Trophoblast cell (in vitro differentiated cells and primary cell): ENCODE results near the gene UGGT2. TPM values are rescaled to one million over a fixed set of nuclear protein-coding genes. Genes with fewer than 3 reads are reported as not detected.
A peak's percentile ranks its signal among the peaks of the same experiment; 100 is the strongest.

Experiments used
- DNase-seq, 2 donors: peaks; one replicate each; pipeline ENCODE4 v3.0.0-alpha.2; 2016
- H2AFZ ChIP-seq: 2 replicates; pipeline ENCODE4 v1.6.1; 2013; ENCODE audit warnings: low read length, moderate library complexity, mild to moderate bottlenecking; ENCODE audit not compliant: insufficient read depth, poor library complexity
- H2AK5ac ChIP-seq: 2 replicates; pipeline ENCODE4 v1.6.1; 2013; ENCODE audit warnings: mild to moderate bottlenecking, low read length
- H2BK120ac ChIP-seq: 2 replicates; pipeline ENCODE4 v1.6.1; 2013; ENCODE audit warnings: low read length, mild to moderate bottlenecking, moderate library complexity; ENCODE audit not compliant: insufficient read depth, poor library complexity
- H2BK12ac ChIP-seq: 2 replicates; pipeline ENCODE4 v1.6.1; 2013; ENCODE audit warnings: mild to moderate bottlenecking, low read length, moderate library complexity
- H2BK5ac ChIP-seq: 2 replicates; pipeline ENCODE4 v1.6.1; 2013; ENCODE audit warnings: low read length, low read depth, moderate library complexity, mild to moderate bottlenecking; ENCODE audit not compliant: poor library complexity
- H3K14ac ChIP-seq: 2 replicates; pipeline ENCODE4 v1.6.1; 2013; ENCODE audit warnings: mild to moderate bottlenecking, low read length
- H3K18ac ChIP-seq: 2 replicates; pipeline ENCODE4 v1.6.1; 2013; ENCODE audit warnings: mild to moderate bottlenecking, low read length
- H3K23ac ChIP-seq: 2 replicates; pipeline ENCODE4 v1.6.1; 2013; ENCODE audit warnings: low read length
- H3K27ac ChIP-seq: 2 replicates; pipeline ENCODE4 v1.5.1; 2013; ENCODE audit warnings: low read depth, mild to moderate bottlenecking, inconsistent platforms, low read length, moderate library complexity
- H3K27me3 ChIP-seq: 2 replicates; pipeline ENCODE4 v1.6.1; 2013; ENCODE audit warnings: inconsistent platforms, mild to moderate bottlenecking, low read length, moderate library complexity; ENCODE audit not compliant: insufficient read depth
- H3K36me3 ChIP-seq, 2 experiments: 1 replicate in 1 of 2; 2 replicates in 1 of 2; pipeline ENCODE4 v1.6.1; 2013; ENCODE audit warnings: low read length in 2 of 2, mild to moderate bottlenecking in 2 of 2, moderate library complexity in 1 of 2; ENCODE audit not compliant: insufficient read depth in 2 of 2, control insufficient read depth in 1 of 2
- H3K4ac ChIP-seq: 2 replicates; pipeline ENCODE4 v1.6.1; 2013; ENCODE audit warnings: low read depth, mild to moderate bottlenecking, low read length, moderate library complexity
- H3K4me1 ChIP-seq, 2 experiments: 1 replicate in 1 of 2; 2 replicates in 1 of 2; pipeline ENCODE4 v1.6.1; 2013; ENCODE audit warnings: low read length in 2 of 2, mild to moderate bottlenecking in 2 of 2, moderate library complexity in 1 of 2; ENCODE audit not compliant: insufficient read depth in 2 of 2, control insufficient read depth in 1 of 2
- H3K4me2 ChIP-seq: 2 replicates; pipeline ENCODE4 v1.6.1; 2013; ENCODE audit warnings: inconsistent platforms, mild to moderate bottlenecking, low read length, moderate library complexity
- H3K4me3 ChIP-seq: 2 replicates; pipeline ENCODE4 v1.5.1; 2013; ENCODE audit warnings: mild to moderate bottlenecking, low read depth, low read length, inconsistent platforms
- H3K79me1 ChIP-seq: one replicate; pipeline ENCODE4 v1.6.1; 2013; ENCODE audit warnings: low read length
- H3K79me2 ChIP-seq: 2 replicates; pipeline ENCODE4 v1.6.1; 2013; ENCODE audit warnings: low read length, mild to moderate bottlenecking; ENCODE audit not compliant: control insufficient read depth, insufficient read depth, poor library complexity
- H3K9ac ChIP-seq: 2 replicates; pipeline ENCODE4 v1.6.1; 2013; ENCODE audit warnings: mild to moderate bottlenecking, low read length
- H3K9me3 ChIP-seq: 2 replicates; pipeline ENCODE4 v1.6.1; 2013; ENCODE audit warnings: low read depth, mild to moderate bottlenecking, control low read depth, inconsistent platforms, low read length; ENCODE audit not compliant: insufficient read depth
- H4K12ac ChIP-seq: 2 replicates; pipeline ENCODE4 v1.6.1; 2013; ENCODE audit warnings: low read depth, mild to moderate bottlenecking, low read length, moderate library complexity
- H4K8ac ChIP-seq: 2 replicates; pipeline ENCODE4 v1.6.1; 2013; ENCODE audit warnings: low read depth, mild to moderate bottlenecking, low read length, moderate library complexity
- H4K91ac ChIP-seq: one replicate; pipeline ENCODE4 v1.6.1; 2013; ENCODE audit warnings: low read depth, mild to moderate bottlenecking, low read length, moderate library complexity
- WGBS: extraction: QIAGEN DNeasy Blood & Tissue Kit; methylation state at CpG from one replicate; pipeline ENCODE4 v1.1.7; 2013; ENCODE audit warnings: missing lambda C conversion rate; ENCODE audit not compliant: insufficient read length, insufficient coverage; ENCODE audit errors: extremely low coverage; 5-methylcytosine and 5-hydroxymethylcytosine counted together
- polyA plus RNA-seq: library from polyadenylated mRNA; stranded (reverse); fragments of 200-250 nt; gene quantifications from 2 replicates; pipeline ENCODE4 v1.2.3, GENCODE V29; 2013

UGGT2 gene, protein sequence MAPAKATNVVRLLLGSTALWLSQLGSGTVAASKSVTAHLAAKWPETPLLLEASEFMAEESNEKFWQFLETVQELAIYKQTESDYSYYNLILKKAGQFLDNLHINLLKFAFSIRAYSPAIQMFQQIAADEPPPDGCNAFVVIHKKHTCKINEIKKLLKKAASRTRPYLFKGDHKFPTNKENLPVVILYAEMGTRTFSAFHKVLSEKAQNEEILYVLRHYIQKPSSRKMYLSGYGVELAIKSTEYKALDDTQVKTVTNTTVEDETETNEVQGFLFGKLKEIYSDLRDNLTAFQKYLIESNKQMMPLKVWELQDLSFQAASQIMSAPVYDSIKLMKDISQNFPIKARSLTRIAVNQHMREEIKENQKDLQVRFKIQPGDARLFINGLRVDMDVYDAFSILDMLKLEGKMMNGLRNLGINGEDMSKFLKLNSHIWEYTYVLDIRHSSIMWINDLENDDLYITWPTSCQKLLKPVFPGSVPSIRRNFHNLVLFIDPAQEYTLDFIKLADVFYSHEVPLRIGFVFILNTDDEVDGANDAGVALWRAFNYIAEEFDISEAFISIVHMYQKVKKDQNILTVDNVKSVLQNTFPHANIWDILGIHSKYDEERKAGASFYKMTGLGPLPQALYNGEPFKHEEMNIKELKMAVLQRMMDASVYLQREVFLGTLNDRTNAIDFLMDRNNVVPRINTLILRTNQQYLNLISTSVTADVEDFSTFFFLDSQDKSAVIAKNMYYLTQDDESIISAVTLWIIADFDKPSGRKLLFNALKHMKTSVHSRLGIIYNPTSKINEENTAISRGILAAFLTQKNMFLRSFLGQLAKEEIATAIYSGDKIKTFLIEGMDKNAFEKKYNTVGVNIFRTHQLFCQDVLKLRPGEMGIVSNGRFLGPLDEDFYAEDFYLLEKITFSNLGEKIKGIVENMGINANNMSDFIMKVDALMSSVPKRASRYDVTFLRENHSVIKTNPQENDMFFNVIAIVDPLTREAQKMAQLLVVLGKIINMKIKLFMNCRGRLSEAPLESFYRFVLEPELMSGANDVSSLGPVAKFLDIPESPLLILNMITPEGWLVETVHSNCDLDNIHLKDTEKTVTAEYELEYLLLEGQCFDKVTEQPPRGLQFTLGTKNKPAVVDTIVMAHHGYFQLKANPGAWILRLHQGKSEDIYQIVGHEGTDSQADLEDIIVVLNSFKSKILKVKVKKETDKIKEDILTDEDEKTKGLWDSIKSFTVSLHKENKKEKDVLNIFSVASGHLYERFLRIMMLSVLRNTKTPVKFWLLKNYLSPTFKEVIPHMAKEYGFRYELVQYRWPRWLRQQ (N-terminal part only)
- polyA plus RNA-seq: 15.8 and 17.7 TPM in 2 replicates

DNA sequence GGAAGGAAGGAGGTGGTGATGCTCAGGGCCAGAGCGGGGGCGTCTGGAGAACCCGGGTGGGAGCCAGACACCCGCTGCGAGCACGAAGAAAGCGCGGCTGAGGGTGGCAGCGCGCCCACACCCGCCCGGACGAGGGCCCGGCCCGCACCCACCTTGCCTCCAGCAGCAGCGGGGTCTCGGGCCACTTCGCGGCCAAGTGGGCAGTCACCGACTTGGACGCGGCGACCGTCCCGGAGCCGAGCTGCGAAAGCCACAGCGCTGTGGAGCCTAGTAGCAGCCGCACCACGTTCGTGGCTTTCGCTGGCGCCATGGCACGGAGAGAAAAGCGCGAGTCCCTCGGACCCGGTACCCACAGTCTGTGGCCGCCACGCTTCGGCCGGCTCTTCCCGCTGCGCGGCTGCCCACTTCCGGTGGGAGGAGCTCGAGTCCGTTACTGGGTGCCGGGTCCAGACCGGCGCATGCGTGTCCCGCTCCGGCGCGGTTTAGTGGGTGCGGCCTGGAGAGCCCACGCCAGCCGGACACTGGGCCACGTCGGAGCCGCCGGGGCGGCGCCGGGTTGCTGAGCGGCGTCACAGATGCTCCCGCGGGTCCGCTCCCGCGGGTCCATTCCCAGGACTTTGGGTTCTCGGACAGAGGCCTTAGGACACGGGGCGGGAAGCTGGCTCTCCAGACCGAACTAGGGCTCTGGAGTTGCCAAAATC is at the start of gene UGGT2:
UGGT2 (minus strand) TSS at position 399 of the 701 bp plus-strand sequence; CDS start at position 310, 89 bp downstream.
- Histone ChIP-seq H3K4me1 (peaks cover 0 to 2% of the 10 kb centered on the region in 2 experiments), H4K12ac (peak within 1 kb of the TSS; percentile 86), H3K36me3 (no peaks in the 10 kb centered on the region), H2AFZ (peak within 1 kb of the TSS; percentile 96), H4K8ac (peak within 1 kb of the TSS; percentile 98), H3K79me1 (peaks cover 9% of the 10 kb centered on the region), H3K18ac (peak within 1 kb of the TSS; percentile 98), H3K9ac (peak within 1 kb of the TSS; percentile 97), H3K9me3 (no peaks in the 10 kb centered on the region), H3K4ac (peak within 1 kb of the TSS; percentile 85), H2BK12ac (no peak within 1 kb of the TSS), H2BK5ac (peak within 1 kb of the TSS; percentile 64), H2AK5ac (no peak within 1 kb of the TSS), H4K91ac (peak within 1 kb of the TSS; percentile 72), H3K27ac (peak within 1 kb of the TSS; percentile 16), H3K4me3 (peak within 1 kb of the TSS; percentile 99), H2BK120ac (peak within 1 kb of the TSS; percentile 61), H3K79me2 (peaks cover 6% of the 10 kb centered on the region), H3K4me2 (peak within 1 kb of the TSS; percentile 61), H3K27me3 (no peaks in the 10 kb centered on the region), H3K14ac (peak within 1 kb of the TSS; percentile 91), H3K23ac (no peak within 1 kb of the TSS)
- no CpG with 5 or more reads among the region's 77 CpGs for WGBS
- DNase-seq: peak; percentile 97

DNA sequence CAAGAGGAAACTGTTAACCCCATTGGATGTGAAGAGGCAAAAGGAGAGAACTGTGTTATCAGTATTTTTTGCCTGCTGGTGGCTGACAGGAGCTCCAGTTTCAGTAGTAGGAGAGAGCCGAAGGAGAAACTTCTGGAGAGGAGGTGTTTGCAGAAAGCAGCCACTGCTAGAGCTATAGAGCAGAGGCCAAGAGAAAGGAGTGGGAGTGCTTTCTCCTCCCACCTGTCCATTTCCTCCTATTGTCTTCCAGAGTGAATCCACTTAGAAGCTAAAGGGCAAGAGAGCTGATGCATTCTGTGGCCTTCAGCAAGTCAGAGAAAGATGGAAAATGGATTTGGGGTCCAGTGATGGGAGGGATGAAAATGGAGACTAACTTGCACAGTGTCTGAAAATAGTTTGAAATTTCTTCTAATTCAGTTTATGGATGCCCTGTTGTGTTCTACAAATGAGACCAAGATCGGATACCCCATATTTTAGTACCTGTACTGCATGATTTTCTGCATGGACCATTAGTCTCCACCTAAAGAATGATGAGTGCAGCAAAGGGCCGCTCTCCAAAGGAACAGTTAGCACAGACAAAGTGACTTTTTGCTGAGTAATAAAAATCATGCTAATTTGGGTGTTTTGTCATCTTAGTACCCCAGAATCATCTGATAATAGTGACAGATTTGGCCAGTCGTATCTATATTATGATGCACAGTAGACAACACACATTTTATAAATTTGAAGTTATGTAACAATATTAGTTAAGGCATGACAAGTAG is 47.4 kb upstream of the UGGT2 start:
- Histone ChIP-seq H3K4me1 (peaks cover 2 to 5% of the 10 kb centered on the region in 2 experiments), H4K8ac (no peak overlapping the region), H4K12ac (no peak overlapping the region), H3K4me2 (no peak overlapping the region), H3K14ac (no peak overlapping the region), H3K9ac (no peak overlapping the region), H3K9me3 (no peaks in the 10 kb centered on the region), H3K27me3 (no peaks in the 10 kb centered on the region), H3K23ac (no peak overlapping the region), H3K18ac (no peak overlapping the region), H2AK5ac (no peak overlapping the region), H2AFZ (no peak overlapping the region), H2BK120ac (no peak overlapping the region), H4K91ac (no peak overlapping the region), H3K4ac (no peak overlapping the region), H3K79me1 (peaks cover 7% of the 10 kb centered on the region), H3K36me3 (no peaks in the 10 kb centered on the region), H3K79me2 (no peaks in the 10 kb centered on the region), H2BK5ac (no peak overlapping the region), H2BK12ac (no peak overlapping the region), H3K4me3 (no peak overlapping the region), H3K27ac (no peak overlapping the region)
- WGBS: no CpG with 5 or more reads among the region's 4 CpGs
- DNase-seq: no peak

DNA sequence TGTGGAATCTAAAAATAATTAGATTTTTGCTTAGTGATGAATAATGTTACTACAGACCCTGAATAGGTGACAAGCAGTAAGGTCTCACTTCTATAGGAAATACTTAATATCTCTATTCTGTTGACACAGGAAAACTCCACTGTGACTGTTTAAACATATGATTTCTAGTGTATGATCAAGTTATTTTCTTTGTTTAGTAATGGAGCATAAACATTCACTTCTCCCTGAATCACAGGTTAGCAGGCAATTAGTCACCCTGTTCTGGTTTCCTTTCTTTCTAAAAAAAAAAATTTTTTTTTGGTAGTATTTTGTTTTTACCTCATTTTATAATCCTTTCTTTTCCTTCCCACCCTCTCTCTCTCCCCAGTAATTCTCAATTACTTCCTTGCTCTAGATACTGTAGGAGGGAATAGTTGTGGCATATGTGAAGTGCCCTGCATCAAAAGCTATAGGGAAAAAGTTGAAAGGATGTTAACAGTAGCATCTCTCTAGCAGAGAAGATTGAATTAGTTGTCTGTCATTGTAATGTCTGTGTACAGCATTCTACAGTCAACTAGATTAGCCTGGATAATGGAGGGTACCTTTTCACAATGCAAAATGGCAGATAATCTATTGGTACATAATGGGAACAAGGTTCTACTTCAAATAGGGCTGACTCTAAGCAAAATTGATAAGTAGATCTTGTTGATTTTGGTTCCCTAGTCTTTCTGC is 40.2 kb upstream of the UGGT2 start:
- H3K18ac ChIP-seq: no peak overlapping the region
- no peak overlapping the region for H4K91ac ChIP-seq
- no peaks in the 10 kb centered on the region for H3K36me3 ChIP-seq
- H3K4me1 ChIP-seq: peaks cover 0 to 2% of the 10 kb centered on the region in 2 experiments
- H4K12ac ChIP-seq: no peak overlapping the region
- no peak overlapping the region for H3K4ac ChIP-seq
- H3K4me3 ChIP-seq: no peak overlapping the region
- H4K8ac ChIP-seq: no peak overlapping the region
- H3K9me3 ChIP-seq: no peaks in the 10 kb centered on the region
- no peak overlapping the region for H3K23ac ChIP-seq
- DNase-seq: no peak
- no peak overlapping the region for H2BK12ac ChIP-seq
- H3K27ac ChIP-seq: no peak overlapping the region
- H2AK5ac ChIP-seq: no peak overlapping the region
- no peak overlapping the region for H2BK5ac ChIP-seq
- no peak overlapping the region for H3K14ac ChIP-seq
- H3K79me2 ChIP-seq: no peaks in the 10 kb centered on the region
- no peak overlapping the region for H2BK120ac ChIP-seq
- no peak overlapping the region for H2AFZ ChIP-seq
- H3K4me2 ChIP-seq: no peak overlapping the region
- H3K79me1 ChIP-seq: no peaks in the 10 kb centered on the region
- H3K27me3 ChIP-seq: peaks cover 19% of the 10 kb centered on the region
- H3K9ac ChIP-seq: no peak overlapping the region
